Stimulated activated naive CD4-positive, alpha-beta T cell (primary cell): Measurements from ENCODE around the gene EIF2S2.

ENCODE experiments used
- DNase-seq, 6 experiments: peaks; one replicate each; lab custom pipeline; 2025; lab: John Stamatoyannopoulos, UW

The EIF2S2 gene

GRCh38 chr20:34088305-34089174 is 23.5 kb downstream of the EIF2S2 start:
- DNase-seq: no peak

- no peak for DNase-seq
Measured at GRCh38 chr20:34085544-34086040, 26.5 kb downstream of the EIF2S2 start.

GRCh38 chr20:34084227-34084923 is 27.7 kb downstream of the EIF2S2 start:
- DNase-seq: no peak

GRCh38 chr20:34083781-34084180 is 28.3 kb downstream of the EIF2S2 start:
- DNase-seq: no peak

GRCh38 chr20:34083137-34083536 is 28.9 kb downstream of the EIF2S2 start:
- no peak for DNase-seq

GRCh38 chr20:34082232-34082887 is 29.7 kb downstream of the EIF2S2 start:
- DNase-seq: no peak

- DNase-seq: no peak
Measured at GRCh38 chr20:34079818-34080217, 32.2 kb downstream of the EIF2S2 start.

- no peak for DNase-seq
Measured at GRCh38 chr20:34078540-34078939, 33.5 kb downstream of the EIF2S2 start.

- no peak for DNase-seq
Measured at GRCh38 chr20:34076952-34077351, 35.1 kb downstream of the EIF2S2 start.

GRCh38 chr20:34075647-34076046 is 36.4 kb downstream of the EIF2S2 start:
- DNase-seq: no peak

GRCh38 chr20:34074101-34074760 is 37.8 kb downstream of the EIF2S2 start:
- no peak for DNase-seq

GRCh38 chr20:34072778-34073177 is 39.3 kb downstream of the EIF2S2 start:
- no peak for DNase-seq

- no peak for DNase-seq
Measured at GRCh38 chr20:34072076-34072475, 40.0 kb downstream of the EIF2S2 start.

GRCh38 chr20:34070859-34071258 is 41.2 kb downstream of the EIF2S2 start:
- DNase-seq: no peak

GRCh38 chr20:34070079-34070439 is 42.0 kb downstream of the EIF2S2 start:
- DNase-seq: no peak

- peak; percentile 17 to 54 (median 38) for DNase-seq
Measured at GRCh38 chr20:34069341-34070078, 42.5 kb downstream of the EIF2S2 start.

- DNase-seq: no peak
Measured at GRCh38 chr20:34068001-34068400, 44.0 kb downstream of the EIF2S2 start.

- DNase-seq: no peak
Measured at GRCh38 chr20:34066476-34067090, 45.5 kb downstream of the EIF2S2 start.

- DNase-seq: no peak
Measured at GRCh38 chr20:34065260-34065659, 46.8 kb downstream of the EIF2S2 start.

- DNase-seq: no peak
Measured at GRCh38 chr20:34064286-34064685, 47.8 kb downstream of the EIF2S2 start.
